ENCODE data around the gene THTPA.

Gene THTPA

GRCh38 chr14:23555882-23556699, at the start of gene THTPA:
TSS of gene THTPA (plus strand) at chr14:23556271. CDS start at chr14:23556758, 487 bp downstream.
- DNase-seq (ENCODE audit: low spot score), result peak; percentile 94

DNA sequence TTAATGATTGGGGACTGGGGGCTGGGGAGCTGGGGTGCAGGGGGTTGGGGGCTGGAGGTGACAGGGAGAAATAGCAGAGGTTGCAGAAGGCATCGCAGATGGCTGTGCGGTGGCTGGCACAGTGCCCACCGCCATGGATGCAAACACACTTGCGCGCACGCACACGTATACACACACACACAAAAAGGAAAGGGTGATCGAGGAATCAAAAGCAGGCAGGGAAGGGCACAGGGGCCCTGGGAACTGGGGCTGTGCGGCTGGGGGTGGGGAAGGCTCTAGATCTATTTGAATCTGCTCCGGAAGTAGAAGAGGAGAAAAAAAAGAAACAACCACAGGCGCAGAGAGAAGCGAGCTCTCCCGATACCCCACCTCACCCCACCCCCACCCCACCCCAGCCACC, 43.9 kb upstream of the THTPA start:
- no peak for DNase-seq (ENCODE audit: low spot score)

DNA sequence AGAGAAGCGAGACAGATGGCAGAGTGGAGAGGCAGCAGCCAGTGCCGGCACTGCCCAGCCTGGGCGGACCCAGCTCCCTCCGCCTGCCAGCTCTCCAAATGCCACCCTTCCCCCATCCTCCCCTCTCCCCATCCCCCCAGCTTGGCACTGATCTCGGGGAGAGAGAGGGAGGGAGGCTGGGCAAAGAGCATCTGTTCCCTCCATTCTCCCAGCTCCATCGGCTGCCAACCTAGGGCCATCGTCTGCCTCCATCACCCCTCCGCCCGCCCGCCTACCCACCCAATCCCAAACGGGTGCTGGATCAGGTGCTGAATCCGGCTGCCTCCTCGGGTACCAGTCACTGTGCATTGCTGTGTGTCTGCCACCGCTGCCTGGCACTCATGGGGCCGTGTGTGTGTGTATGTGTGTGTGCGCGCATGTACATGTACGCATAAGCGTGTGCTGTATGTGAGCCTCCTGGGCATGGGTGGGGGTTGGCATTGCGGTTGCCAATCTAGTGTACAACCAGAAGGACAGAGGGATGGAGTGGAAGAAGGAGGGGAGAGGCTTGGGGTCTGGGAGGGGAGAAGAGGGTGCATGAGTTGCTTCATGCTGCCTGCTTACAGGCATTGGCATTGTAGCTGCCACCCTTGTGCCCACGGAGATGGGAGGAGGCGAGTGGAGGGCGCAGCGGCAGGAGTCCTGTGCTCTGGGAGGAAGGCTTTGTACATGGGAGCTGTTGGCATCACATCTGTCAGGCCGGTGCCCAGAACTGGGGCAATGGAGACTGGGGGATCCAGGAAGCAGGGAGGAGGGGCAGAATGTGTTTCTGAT, 42.9 kb upstream of the THTPA start:
- DNase-seq (ENCODE audit: low spot score), result no peak

GRCh38 chr14:23513818-23514643, 42.0 kb upstream of the THTPA start:
- DNase-seq (ENCODE audit: low spot score), result no peak

DNA sequence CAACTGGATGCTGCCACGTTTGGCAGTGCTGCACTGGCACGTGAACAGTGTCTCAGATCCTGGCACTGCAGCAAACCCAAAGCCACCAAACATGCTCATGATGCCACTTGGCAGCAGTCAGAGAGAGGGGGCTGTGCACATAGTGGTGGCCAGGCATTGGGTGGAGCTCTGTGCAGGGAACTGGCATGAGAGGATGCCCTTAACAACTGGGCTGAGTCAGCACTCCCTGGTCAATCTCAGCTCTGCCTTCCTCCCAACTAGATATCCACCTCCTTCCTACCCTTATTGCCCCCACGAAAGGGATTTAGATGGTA, 41.5 kb upstream of the THTPA start:
- no peak for DNase-seq (ENCODE audit: low spot score)

GRCh38 chr14:23517650-23518326, 38.3 kb upstream of the THTPA start:
- DNase-seq (ENCODE audit: low spot score), result no peak

DNA sequence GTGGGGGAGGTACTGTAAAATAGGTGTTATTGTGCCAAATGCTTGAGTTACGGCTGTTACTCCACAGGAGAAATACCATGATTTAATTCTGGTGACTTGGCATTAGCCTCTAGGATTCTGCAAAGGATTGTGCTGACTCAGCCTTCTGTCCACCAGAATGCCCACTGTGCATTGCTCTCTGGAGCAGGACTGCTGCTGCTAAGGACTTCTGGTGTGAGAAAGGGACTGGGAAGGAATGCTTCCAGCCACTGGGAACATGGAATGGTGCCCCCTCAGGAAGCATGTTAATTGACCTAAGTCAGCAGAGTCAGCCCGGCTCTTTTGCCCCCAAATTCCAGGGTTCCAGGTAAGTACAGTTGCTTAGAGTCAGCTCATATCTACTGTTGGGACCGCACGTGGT, 37.4 kb upstream of the THTPA start:
- DNase-seq (ENCODE audit: low spot score), result no peak

DNA sequence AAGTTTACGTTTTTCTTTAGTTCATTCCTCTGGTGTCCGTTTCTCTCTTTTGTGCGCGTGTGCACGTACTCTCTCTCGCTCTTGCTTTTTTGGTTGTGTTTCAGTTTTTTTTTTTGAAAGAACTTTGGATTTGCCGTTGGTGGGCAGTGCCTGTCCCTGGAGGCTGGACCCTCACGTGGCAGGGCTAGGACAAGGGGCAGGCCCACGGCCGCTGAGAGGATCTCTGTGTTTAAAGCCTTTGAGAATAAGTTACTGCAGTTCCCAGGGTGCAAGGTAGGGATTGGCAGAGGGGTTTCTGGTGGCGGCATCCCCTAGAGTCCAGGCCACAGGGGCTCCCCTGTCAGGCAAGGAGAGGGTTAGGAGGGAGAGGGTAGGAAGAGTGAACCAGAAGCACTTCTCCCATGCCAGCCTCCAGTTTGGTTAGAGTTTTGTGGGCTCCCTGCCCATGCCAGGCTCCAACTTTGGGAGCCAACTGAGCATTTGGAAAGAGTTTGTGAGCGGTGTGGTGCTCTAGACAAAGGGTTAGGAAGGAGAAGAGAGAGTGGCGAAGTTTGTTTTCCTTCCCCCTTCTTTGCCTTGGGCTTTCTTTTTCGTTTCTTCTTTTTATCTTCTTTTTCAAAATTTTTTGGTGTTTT, 35.1 kb upstream of the THTPA start:
- no peak for DNase-seq (ENCODE audit: low spot score)

DNA sequence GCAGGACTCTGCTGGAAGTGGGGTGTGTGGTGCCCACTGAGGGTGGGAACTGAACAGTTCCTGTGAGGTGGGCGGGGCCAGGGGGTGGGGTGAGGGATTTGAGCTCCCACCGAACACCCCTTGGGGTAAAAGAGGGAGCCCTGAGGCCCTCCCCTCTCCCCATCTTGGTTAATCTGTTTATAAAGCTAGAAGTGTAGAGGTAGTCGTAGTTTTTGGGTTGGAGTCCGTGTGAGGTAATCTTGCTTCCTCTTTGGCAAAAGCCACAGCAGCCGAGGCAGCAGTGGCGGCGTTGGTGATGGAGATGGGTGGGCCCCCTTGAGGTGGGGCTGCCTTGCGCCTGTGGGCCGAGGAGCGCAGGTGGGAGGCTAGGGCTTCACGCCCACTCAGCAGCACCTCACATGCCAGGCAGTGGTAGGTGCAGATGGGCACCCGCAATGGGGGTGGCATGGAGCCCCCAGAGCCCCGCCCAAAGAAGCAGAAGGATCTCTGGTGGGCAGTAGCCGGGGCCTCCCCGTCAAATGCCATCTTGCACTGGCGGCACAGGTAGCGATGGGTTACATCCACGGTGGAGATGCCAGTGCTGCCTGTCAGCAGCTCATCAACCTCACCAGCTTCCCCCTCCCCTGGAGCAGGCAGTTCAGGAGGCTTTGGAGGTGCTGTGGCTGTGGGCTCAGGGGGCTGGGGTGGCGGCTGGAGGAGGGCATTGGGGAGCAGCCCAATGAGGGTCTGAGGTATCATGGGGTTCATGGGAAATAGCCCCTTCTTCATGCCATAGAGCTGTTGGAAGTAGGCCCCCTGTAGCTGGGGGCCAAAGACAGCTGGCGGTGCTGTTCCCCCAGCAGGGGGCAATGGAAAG, 34.1 kb upstream of the THTPA start:
- no peak for DNase-seq (ENCODE audit: low spot score)

DNA sequence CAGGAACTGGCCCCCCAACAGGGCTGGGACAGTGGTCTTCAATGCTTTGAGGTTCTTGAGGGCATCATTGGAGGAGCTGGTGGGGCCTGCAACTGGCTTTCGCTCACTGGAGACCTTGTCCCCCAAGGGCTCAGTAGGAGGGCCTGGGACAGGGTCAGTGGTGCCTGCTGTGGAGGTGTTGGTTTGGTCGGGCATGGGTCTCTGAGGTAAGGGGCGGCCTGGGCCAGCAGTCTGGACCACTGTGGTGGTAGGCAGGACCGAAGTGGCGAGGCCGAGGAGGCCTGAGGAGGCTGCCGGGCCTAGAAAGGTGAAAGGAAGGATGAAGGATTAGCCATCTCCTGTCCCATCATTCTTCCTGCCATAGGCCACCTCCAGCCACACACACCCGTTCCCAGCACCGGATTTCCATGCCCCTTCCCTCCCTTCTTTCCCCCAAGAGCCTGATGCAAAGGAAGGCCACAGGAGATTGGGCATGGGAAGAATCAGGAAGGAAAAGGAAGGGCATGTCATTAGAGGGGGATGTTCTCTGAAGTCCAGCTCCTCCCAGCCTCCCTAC, 33.4 kb upstream of the THTPA start:
- DNase-seq (ENCODE audit: low spot score), result no peak

DNA sequence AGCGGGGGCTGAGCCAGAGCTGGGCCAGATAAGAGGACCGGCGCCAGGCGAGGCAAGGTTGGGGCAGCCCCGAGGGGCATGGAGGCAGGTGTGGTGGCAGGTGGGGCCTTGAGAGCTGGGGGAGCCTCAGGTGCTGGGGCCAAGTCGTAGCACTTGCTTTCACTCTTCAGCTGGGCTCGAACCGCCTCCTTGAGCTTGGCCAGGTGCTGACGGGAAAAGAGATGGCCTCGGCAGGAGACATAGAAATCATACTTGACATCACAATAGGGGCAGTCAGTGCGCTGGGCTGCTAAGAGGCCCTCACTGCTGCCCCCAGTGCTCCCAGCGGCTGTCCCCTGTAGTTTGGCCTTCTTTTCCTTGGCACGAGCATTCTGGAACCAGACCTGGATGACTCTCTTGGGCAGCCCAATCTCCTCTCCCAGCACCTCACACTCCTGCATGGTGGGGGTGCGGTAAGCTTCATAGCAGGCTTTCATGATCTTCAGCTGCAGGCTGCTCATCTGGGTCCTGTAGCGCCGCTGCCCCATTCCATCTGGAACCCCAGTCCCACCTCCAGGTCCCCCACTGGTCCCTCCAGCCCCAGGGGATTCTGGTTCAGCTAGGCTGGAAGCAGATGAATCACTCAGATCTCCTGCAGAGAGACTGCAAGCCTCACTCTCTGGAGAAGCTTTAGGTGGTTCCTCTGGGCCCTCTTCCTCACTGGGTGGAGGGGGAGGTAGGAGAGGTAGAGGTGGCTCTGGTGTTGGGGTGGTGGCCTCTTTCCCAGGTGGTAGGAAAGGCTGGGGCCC, 32.6 kb upstream of the THTPA start:
- DNase-seq (ENCODE audit: low spot score), result no peak

DNA sequence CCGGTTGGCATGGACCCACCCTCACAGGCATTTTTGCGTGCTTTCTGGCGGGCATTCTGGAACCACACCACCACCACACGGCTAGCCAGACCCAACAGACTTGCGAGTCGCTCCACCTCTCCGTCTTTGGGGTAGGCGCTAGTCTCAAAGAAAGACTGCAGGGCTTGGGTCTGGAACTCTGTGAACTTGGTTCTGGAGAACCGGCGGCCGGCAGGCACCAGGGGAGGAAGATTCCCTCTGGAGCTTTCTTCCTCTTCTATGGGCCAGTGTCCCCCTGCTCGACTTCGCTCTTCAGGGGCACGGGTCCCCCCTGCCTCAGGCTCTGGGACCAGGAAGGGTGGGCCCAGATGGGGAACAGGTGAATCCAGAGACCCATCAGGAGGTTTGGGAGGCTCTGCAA, 31.1 kb upstream of the THTPA start:
- no peak for DNase-seq (ENCODE audit: low spot score)

GRCh38 chr14:23525611-23526010, 30.5 kb upstream of the THTPA start:
- no peak for DNase-seq (ENCODE audit: low spot score)

- no peak for DNase-seq (ENCODE audit: low spot score)
These were observed 27.5 kb upstream of the THTPA start for GRCh38 chr14:23528555-23528954.

- no peak for DNase-seq (ENCODE audit: low spot score)
These were observed 27.1 kb upstream of the THTPA start for GRCh38 chr14:23529016-23529415.

- DNase-seq (ENCODE audit: low spot score), result no peak
These were observed 25.6 kb upstream of the THTPA start for GRCh38 chr14:23530375-23531055.

- no peak for DNase-seq (ENCODE audit: low spot score)
These were observed 24.7 kb upstream of the THTPA start for GRCh38 chr14:23531391-23531790.

DNA sequence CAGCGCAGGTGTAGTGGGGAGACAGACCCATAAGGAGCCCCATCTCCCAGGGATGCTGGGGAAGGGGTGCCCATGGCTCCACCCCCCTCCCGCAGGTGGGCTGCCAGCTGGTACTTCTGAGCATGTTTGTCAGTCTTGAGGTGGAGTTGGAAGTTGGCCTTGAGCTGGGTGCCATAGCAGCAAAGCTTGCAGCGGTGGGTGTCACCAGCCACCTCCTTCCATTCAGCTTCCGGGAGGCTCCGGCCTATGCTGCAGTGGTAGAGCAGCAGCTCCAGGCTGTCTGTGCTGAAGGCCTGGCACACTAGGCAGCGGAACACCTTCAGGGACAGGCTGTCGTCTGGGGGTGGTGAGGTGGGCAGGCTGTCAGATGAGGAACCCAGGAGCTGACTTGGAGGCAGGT, 23.4 kb upstream of the THTPA start:
- no peak for DNase-seq (ENCODE audit: low spot score)
